ENCODE measurements around the gene TIMM22. TPM values are rescaled to one million over a fixed set of nuclear protein-coding genes. Genes with fewer than 3 reads are reported as not detected.
A peak's percentile ranks its signal among the peaks of the same experiment; 100 is the strongest.
"Not testable (repeated sequence)": the region's sequence is repeated elsewhere in the genome, so short reads cannot be mapped to it uniquely, and the experiment has no call there.

Gene TIMM22
- total RNA-seq, 4 donors from 2014 or later, result 14.4 to 16.1 (median 15.3) TPM

- Histone ChIP-seq H3K4me1 (peaks cover 0 to 16% of the 10 kb centered on the region in 2 donors), H3K9me3 (no peaks in the 10 kb centered on the region), H3K4me3 (no peak overlapping the region), H3K27ac (peak overlapping the region in 2 of 4 donors; percentile 68 to 78), H3K27me3 (no peaks in the 10 kb centered on the region), H3K36me3 (no peaks in the 10 kb centered on the region)
- TF ChIP-seq POLR2A (IDR thresholded peaks at IDR 0.05) (no peak), CTCF (IDR thresholded peaks at IDR 0.05 in 4 of 5, conservative IDR thresholded peaks at IDR 0.05 in 1 of 5) (no peak)
- intact Hi-C loops (cut with DNase I; ENCODE audit: low total_unique reads) (no loop called here), in situ Hi-C loops (cut with MboI; ENCODE audit: low sequenced_read_pairs in 4 of 4) (no loop called here)
- ATAC-seq (no peak), DNase-seq (no peak)
Measured at GRCh38 chr17:1045456-1045855, 48.5 kb downstream of the TIMM22 start.

- no peaks in the 10 kb centered on the region for H3K36me3 ChIP-seq
- in situ Hi-C loops (cut with MboI; ENCODE audit: low sequenced_read_pairs in 4 of 4) (no loop called here), intact Hi-C loops (cut with DNase I; ENCODE audit: low total_unique reads) (no loop called here)
- peak overlapping the region in 1 of 4 donors; percentile 46 for H3K27ac ChIP-seq
- H3K9me3 ChIP-seq, result no peaks in the 10 kb centered on the region
- TF ChIP-seq POLR2A (IDR thresholded peaks at IDR 0.05) (no peak), CTCF (IDR thresholded peaks at IDR 0.05 in 4 of 5, conservative IDR thresholded peaks at IDR 0.05 in 1 of 5) (no peak)
- ATAC-seq, result no peak
- peaks cover 0 to 8% of the 10 kb centered on the region in 2 donors for H3K4me1 ChIP-seq
- H3K27me3 ChIP-seq, result no peaks in the 10 kb centered on the region
- no peak overlapping the region for H3K4me3 ChIP-seq
- DNase-seq, result no peak
Measured at GRCh38 chr17:1047177-1047878, 50.4 kb downstream of the TIMM22 start.

GRCh38 chr17:1047879-1048470, 51.0 kb downstream of the TIMM22 start:
- intact Hi-C loops (cut with DNase I; ENCODE audit: low total_unique reads), result no loop called here

GRCh38 chr17:1048516-1049115, 51.7 kb downstream of the TIMM22 start:
- H3K36me3 ChIP-seq; H3K4me1 ChIP-seq; DNase-seq; intact Hi-C loops (cut with DNase I; ENCODE audit: low total_unique reads); H3K9me3 ChIP-seq; ATAC-seq; in situ Hi-C loops (cut with MboI; ENCODE audit: low sequenced_read_pairs in 4 of 4); H3K27me3 ChIP-seq; H3K27ac ChIP-seq; H3K4me3 ChIP-seq: not testable (repeated sequence)

More at GRCh38 chr17:1047879-1048470, 51.0 kb downstream of the TIMM22 start:
- no peak overlapping the region for H3K4me3 ChIP-seq
- no peaks in the 10 kb centered on the region for H3K27me3 ChIP-seq
- TF ChIP-seq POLR2A (IDR thresholded peaks at IDR 0.05) (no peak), CTCF (IDR thresholded peaks at IDR 0.05 in 4 of 5, conservative IDR thresholded peaks at IDR 0.05 in 1 of 5) (no peak)
- H3K27ac ChIP-seq, result no peak overlapping the region
- in situ Hi-C loops (cut with MboI; ENCODE audit: low sequenced_read_pairs in 4 of 4), result no loop called here
- DNase-seq (no peak), ATAC-seq (no peak)
- no peaks in the 10 kb centered on the region for H3K36me3 ChIP-seq
- peaks cover 0 to 8% of the 10 kb centered on the region in 2 donors for H3K4me1 ChIP-seq
- no peaks in the 10 kb centered on the region for H3K9me3 ChIP-seq

Measured in gastrocnemius medialis (tissue), 4 donors.